Lower leg skin (tissue), 3 donors: ENCODE results near the gene STX16.

Source experiments
- POLR2A ChIP-seq, 2 donors: fragments of 450-650 bp; IDR thresholded peaks; one replicate each; pipeline ENCODE4 v1.6.1; 2016 to 2017; ENCODE audit warnings: antibody characterized with exemption in 2 of 2, mild to moderate bottlenecking in 1 of 2, moderate library complexity in 1 of 2
- TF ChIP-seq, protein P1 (sequence below), 3 donors: fragments of 450-650 bp; IDR thresholded peaks; one replicate each; pipeline ENCODE4 v1.5.1; 2016; ENCODE audit warnings: antibody characterized with exemption in 3 of 3, mild to moderate bottlenecking in 3 of 3, moderate library complexity in 2 of 3

DNA sequence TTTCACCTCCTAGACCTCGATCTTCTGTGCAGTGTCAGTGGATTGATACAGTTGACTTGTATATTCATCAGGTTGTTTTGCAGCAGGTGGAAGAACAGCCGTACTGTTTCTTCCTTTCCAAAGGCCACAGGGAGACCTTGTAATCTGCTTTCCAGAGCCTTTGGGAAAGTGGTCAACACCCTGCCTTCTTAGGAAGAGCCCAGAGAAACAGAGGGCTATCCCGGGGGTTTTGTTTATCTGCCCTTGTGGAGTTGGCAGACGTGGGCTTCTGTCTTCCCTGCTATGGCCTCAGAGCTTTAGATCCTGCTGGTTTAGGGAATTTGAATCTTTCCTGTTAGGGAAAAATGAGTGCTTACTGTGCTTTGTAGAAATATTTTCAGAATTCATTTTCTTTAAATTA lies 19.6 kb downstream of the STX16 start:
- TF ChIP-seq POLR2A (IDR thresholded peaks at IDR 0.05) = no peak
- TF ChIP-seq, protein P1, sequence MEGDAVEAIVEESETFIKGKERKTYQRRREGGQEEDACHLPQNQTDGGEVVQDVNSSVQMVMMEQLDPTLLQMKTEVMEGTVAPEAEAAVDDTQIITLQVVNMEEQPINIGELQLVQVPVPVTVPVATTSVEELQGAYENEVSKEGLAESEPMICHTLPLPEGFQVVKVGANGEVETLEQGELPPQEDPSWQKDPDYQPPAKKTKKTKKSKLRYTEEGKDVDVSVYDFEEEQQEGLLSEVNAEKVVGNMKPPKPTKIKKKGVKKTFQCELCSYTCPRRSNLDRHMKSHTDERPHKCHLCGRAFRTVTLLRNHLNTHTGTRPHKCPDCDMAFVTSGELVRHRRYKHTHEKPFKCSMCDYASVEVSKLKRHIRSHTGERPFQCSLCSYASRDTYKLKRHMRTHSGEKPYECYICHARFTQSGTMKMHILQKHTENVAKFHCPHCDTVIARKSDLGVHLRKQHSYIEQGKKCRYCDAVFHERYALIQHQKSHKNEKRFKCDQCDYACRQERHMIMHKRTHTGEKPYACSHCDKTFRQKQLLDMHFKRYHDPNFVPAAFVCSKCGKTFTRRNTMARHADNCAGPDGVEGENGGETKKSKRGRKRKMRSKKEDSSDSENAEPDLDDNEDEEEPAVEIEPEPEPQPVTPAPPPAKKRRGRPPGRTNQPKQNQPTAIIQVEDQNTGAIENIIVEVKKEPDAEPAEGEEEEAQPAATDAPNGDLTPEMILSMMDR (IDR thresholded peaks at IDR 0.05) = no peak
